Measurements from ENCODE around the gene NOL3. TPM values are rescaled to one million over a fixed set of nuclear protein-coding genes. Genes with fewer than 3 reads are reported as not detected.

NOL3 gene
- total and polyA plus RNA-seq, 2 donors (not counting 3 experiments of a cell fraction or from before 2014, with no cell fraction given): 16.0 to 19.4 TPM

- DNase-seq (ENCODE audit: low read depth, low spot score) (no peak), FAIRE-seq (no peak)
- H3K9me1 ChIP-seq (replicated peaks; ENCODE audit: control insufficient read depth, extremely low read depth, insufficient read depth, low read length): no peaks in the 10 kb centered on the region
- no peak overlapping the region for H3K9ac ChIP-seq (replicated peaks; ENCODE audit: extremely low read depth, insufficient read depth, low read length)
- BruUV-seq (replicated peaks): no TSS peak
- no peaks in the 10 kb centered on the region for H3K79me2 ChIP-seq (ENCODE audit: control insufficient read depth, insufficient read depth, low read length)
- peaks cover 2 to 43% of the 10 kb centered on the region in 2 experiments for H3K36me3 ChIP-seq (ENCODE audit: control insufficient read depth in 2 of 2, extremely low read depth in 1 of 2, insufficient read depth in 2 of 2, low read length in 2 of 2)
- H3K9me3 ChIP-seq (replicated peaks; ENCODE audit: control insufficient read depth, insufficient read depth, low read length): no peaks in the 10 kb centered on the region
- H4K20me1 ChIP-seq (replicated peaks; ENCODE audit: control insufficient read depth, extremely low read depth, insufficient read depth, low read length): no peaks in the 10 kb centered on the region
- H3K27me3 ChIP-seq (ENCODE audit: control insufficient read depth in 2 of 2, insufficient read depth in 2 of 2, low read length in 2 of 2): no peaks in the 10 kb centered on the region
- no peak overlapping the region for H3K4me2 ChIP-seq (ENCODE audit: insufficient read depth, low read length)
- no peak overlapping the region for H3K4me3 ChIP-seq (replicated peaks in 1 of 3; ENCODE audit: insufficient read depth in 1 of 3, low read depth in 1 of 3, low read length in 3 of 3)
- POLR2A ChIA-PET: interaction anchor here (0.6 kb wide), 1 partner anchor 56 kb away, joined by 3 read pairs; no protein-coding TSS in a partner anchor
- H2AFZ ChIP-seq (ENCODE audit: low read depth, low read length): no peak overlapping the region
- dilution Hi-C loops (cut with MboI; ENCODE audit: extremely low pct_ligation_motif_present, low sequenced_read_pairs): no loop called here
- peaks cover 2% of the 10 kb centered on the region for H3K4me1 ChIP-seq (ENCODE audit: control insufficient read depth, extremely low read depth, insufficient read depth, low read length)
- intact Hi-C loops (cut with micrococcal nuclease): no loop called here
- TF ChIP-seq MAX (IDR thresholded peaks at IDR 0.05; ENCODE audit: insufficient read depth, insufficient read length) (no peak), JUN (IDR thresholded peaks at IDR 0.05; ENCODE audit: borderline replicate concordance, insufficient read depth, insufficient read length, low read depth) (no peak), MYC (IDR thresholded peaks at IDR 0.05; ENCODE audit: low read depth, low read length) (no peak), EZH2 (IDR thresholded peaks at IDR 0.05; ENCODE audit: borderline replicate concordance, low read depth, low read length, severe bottlenecking) (no peak), GATA2 (IDR thresholded peaks at IDR 0.05; ENCODE audit: insufficient read depth, insufficient read length, low read depth, low read length) (no peak), FOS (IDR thresholded peaks at IDR 0.05; ENCODE audit: borderline replicate concordance, insufficient read depth, low read length) (no peak), POLR2A (IDR thresholded peaks at IDR 0.05; ENCODE audit: low read depth, low read length) (no peak)
- H3K27ac ChIP-seq (ENCODE audit: insufficient read depth, low read depth, low read length): no peak overlapping the region
- CTCF ChIA-PET: interaction anchor here (0.9 to 1.6 kb wide), 3 partner anchors 10 to 47 kb away, joined by 3 to 6 read pairs (median 5); partner anchors contain the start of gene E2F4
Measured at GRCh38 chr16:67202426-67202825, 32.1 kb downstream of the NOL3 start.

GRCh38 chr16:67202956-67203493, 32.7 kb downstream of the NOL3 start:
- H3K4me3 ChIP-seq (replicated peaks in 1 of 3; ENCODE audit: insufficient read depth in 1 of 3, low read depth in 1 of 3, low read length in 3 of 3): no peak overlapping the region
- dilution Hi-C loops (cut with MboI; ENCODE audit: extremely low pct_ligation_motif_present, low sequenced_read_pairs) (no loop called here), intact Hi-C loops (cut with micrococcal nuclease) (no loop called here)
- H3K27me3 ChIP-seq (ENCODE audit: control insufficient read depth in 2 of 2, insufficient read depth in 2 of 2, low read length in 2 of 2): no peaks in the 10 kb centered on the region
- no peak overlapping the region for H3K27ac ChIP-seq (ENCODE audit: insufficient read depth, low read depth, low read length)
- no peaks in the 10 kb centered on the region for H4K20me1 ChIP-seq (replicated peaks; ENCODE audit: control insufficient read depth, extremely low read depth, insufficient read depth, low read length)
- H3K4me2 ChIP-seq (ENCODE audit: insufficient read depth, low read length): no peak overlapping the region
- no peaks in the 10 kb centered on the region for H3K79me2 ChIP-seq (ENCODE audit: control insufficient read depth, insufficient read depth, low read length)
- no TSS peak for BruUV-seq (replicated peaks)
- POLR2A ChIA-PET: no interaction called here
- no peaks in the 10 kb centered on the region for H3K9me3 ChIP-seq (replicated peaks; ENCODE audit: control insufficient read depth, insufficient read depth, low read length)
- peaks cover 2% of the 10 kb centered on the region for H3K4me1 ChIP-seq (ENCODE audit: control insufficient read depth, extremely low read depth, insufficient read depth, low read length)
- H3K9ac ChIP-seq (replicated peaks; ENCODE audit: extremely low read depth, insufficient read depth, low read length): no peak overlapping the region
- peaks cover 0 to 37% of the 10 kb centered on the region in 2 experiments for H3K36me3 ChIP-seq (ENCODE audit: control insufficient read depth in 2 of 2, extremely low read depth in 1 of 2, insufficient read depth in 2 of 2, low read length in 2 of 2)
- CTCF ChIA-PET: interaction anchor here (0.9 to 1.6 kb wide), 4 partner anchors 10 to 48 kb away, joined by 3 to 6 read pairs (median 4); partner anchors contain the start of gene E2F4
- H2AFZ ChIP-seq (ENCODE audit: low read depth, low read length): no peak overlapping the region
- TF ChIP-seq MYC (IDR thresholded peaks at IDR 0.05; ENCODE audit: low read depth, low read length) (no peak), FOS (IDR thresholded peaks at IDR 0.05; ENCODE audit: borderline replicate concordance, insufficient read depth, low read length) (no peak), EZH2 (IDR thresholded peaks at IDR 0.05; ENCODE audit: borderline replicate concordance, low read depth, low read length, severe bottlenecking) (no peak), CTCF (IDR thresholded peaks at IDR 0.05; ENCODE audit: extremely low read depth in 1 of 2, insufficient read depth in 1 of 2, low read depth in 1 of 2, low read length in 2 of 2) (no peak), GATA2 (IDR thresholded peaks at IDR 0.05; ENCODE audit: insufficient read depth, insufficient read length, low read depth, low read length) (no peak), MAX (IDR thresholded peaks at IDR 0.05; ENCODE audit: insufficient read depth, insufficient read length) (no peak), POLR2AphosphoS5 (IDR thresholded peaks at IDR 0.05; ENCODE audit: insufficient read depth, low read depth, low read length) (no peak), POLR2A (IDR thresholded peaks at IDR 0.05; ENCODE audit: low read depth, low read length) (no peak)
- no peaks in the 10 kb centered on the region for H3K9me1 ChIP-seq (replicated peaks; ENCODE audit: control insufficient read depth, extremely low read depth, insufficient read depth, low read length)
- DNase-seq (ENCODE audit: low read depth, low spot score) (no peak), FAIRE-seq (no peak)
